ENCODE data around the gene PNPLA8. TPM values are rescaled to one million over a fixed set of nuclear protein-coding genes. Genes with fewer than 3 reads are reported as not detected.

The PNPLA8 gene
- total RNA-seq, 1 donor from 2014 or later: 33.4 TPM

DNA sequence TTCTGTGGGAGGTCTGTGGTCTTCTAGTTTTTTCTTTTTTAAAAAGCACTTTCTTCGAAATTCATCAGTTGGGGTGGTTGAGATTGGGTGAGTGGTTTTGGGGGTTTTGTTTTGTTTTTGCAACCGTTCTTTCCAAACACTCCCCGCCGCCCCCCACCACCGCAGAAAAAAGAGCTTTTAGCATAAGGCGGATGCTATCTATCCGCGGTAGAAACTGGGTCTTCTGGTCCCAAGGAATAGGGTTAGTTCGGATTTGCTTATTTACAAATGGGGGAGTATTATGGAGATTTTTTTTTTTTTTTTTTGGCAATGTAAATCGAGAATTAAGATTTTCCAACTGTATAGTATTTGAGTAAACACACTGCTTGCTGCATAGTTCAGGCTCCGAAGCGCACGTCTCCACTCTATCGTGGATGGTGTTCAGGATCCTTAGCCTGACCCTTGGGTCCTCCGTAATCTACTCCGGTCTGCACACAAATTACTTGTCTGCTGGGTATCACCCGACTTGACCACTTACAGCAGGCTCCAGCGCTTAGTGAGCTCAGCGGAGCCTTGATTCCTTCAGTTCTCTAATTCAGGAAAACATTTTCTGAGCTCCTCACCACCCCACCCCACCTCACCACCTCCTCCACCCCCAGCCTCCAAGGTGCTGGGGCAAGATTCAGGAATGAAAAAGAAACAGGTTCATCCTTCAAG is 68.9 kb downstream of the PNPLA8 start:
- H3F3A ChIP-seq (ENCODE audit: low read depth): peaks cover 52% of the 10 kb centered on the region
- peaks cover 23% of the 10 kb centered on the region for H3K79me2 ChIP-seq (ENCODE audit: low read depth)
- H3K9ac ChIP-seq: no peak overlapping the region
- no peak overlapping the region for H3K27ac Mint-ChIP-seq
- H3K36me3 ChIP-seq: no peaks in the 10 kb centered on the region
- H3K4me3 Mint-ChIP-seq: peak overlapping the region; percentile 86
- TF ChIP-seq EZH2phosphoT487 (IDR thresholded peaks at IDR 0.05) (no peak), CTCF (IDR thresholded peaks at IDR 0.05) (no peak), EZH2 (IDR thresholded peaks at IDR 0.05) (no peak)
- H3K4me1 Mint-ChIP-seq: peaks cover 36% of the 10 kb centered on the region
- DNase-seq (ENCODE audit: low spot score): peak; percentile 33
- peaks cover 18% of the 10 kb centered on the region for H3K4me1 ChIP-seq
- H3K36me3 Mint-ChIP-seq: no peaks in the 10 kb centered on the region
- peak overlapping the region; percentile 88 for H3K4me3 ChIP-seq
- H2AFZ ChIP-seq (replicated peaks): no peak overlapping the region
- H3K27me3 Mint-ChIP-seq (ENCODE audit: insufficient read depth, low read depth): peaks cover 22% of the 10 kb centered on the region
- peak overlapping the region; percentile 91 for H3K4me2 ChIP-seq
- H3K27ac ChIP-seq: no peak overlapping the region
- H3K9me3 ChIP-seq (ENCODE audit: low read depth): no peaks in the 10 kb centered on the region
- H3K9me3 Mint-ChIP-seq: no peaks in the 10 kb centered on the region
- H4K20me1 ChIP-seq (ENCODE audit: low read depth): peaks cover 22% of the 10 kb centered on the region
- peaks cover 55% of the 10 kb centered on the region for H3K27me3 ChIP-seq

GRCh38 chr7:108455998-108456677 is 69.8 kb downstream of the PNPLA8 start, which contains the start of gene NRCAM:
Gene NRCAM, minus strand, starts transcription at chr7:108456436. Its CDS starts 216,372 bp downstream, at chr7:108240064.
- H3K4me1 ChIP-seq: peaks cover 18% of the 10 kb centered on the region
- no peak within 1 kb of the TSS for H3K9ac ChIP-seq
- H3K27ac ChIP-seq: no peak within 1 kb of the TSS
- H3K27ac Mint-ChIP-seq: no peak within 1 kb of the TSS
- no peak for TF ChIP-seq CTCF (IDR thresholded peaks at IDR 0.05)
- peak; percentile 24 for TF ChIP-seq EZH2phosphoT487 (IDR thresholded peaks at IDR 0.05)
- H3K4me2 ChIP-seq: peak within 1 kb of the TSS; percentile 91
- peaks cover 22% of the 10 kb centered on the region for H3K27me3 Mint-ChIP-seq (ENCODE audit: insufficient read depth, low read depth)
- H3K4me3 Mint-ChIP-seq: peak within 1 kb of the TSS; percentile 89
- peaks cover 35% of the 10 kb centered on the region for H3K4me1 Mint-ChIP-seq
- no peaks in the 10 kb centered on the region for H3K9me3 ChIP-seq (ENCODE audit: low read depth)
- H3F3A ChIP-seq (ENCODE audit: low read depth): peaks cover 52% of the 10 kb centered on the region
- H4K20me1 ChIP-seq (ENCODE audit: low read depth): peaks cover 22% of the 10 kb centered on the region
- no peaks in the 10 kb centered on the region for H3K36me3 Mint-ChIP-seq
- no peaks in the 10 kb centered on the region for H3K36me3 ChIP-seq
- H3K79me2 ChIP-seq (ENCODE audit: low read depth): peaks cover 31% of the 10 kb centered on the region
- H3K9me3 Mint-ChIP-seq: no peaks in the 10 kb centered on the region
- H3K27me3 ChIP-seq: peaks cover 55% of the 10 kb centered on the region
- H3K4me3 ChIP-seq: peak within 1 kb of the TSS; percentile 88
- H2AFZ ChIP-seq (replicated peaks): peak within 1 kb of the TSS; percentile 98
- peak; percentile 95 for DNase-seq (ENCODE audit: low spot score)

DNA sequence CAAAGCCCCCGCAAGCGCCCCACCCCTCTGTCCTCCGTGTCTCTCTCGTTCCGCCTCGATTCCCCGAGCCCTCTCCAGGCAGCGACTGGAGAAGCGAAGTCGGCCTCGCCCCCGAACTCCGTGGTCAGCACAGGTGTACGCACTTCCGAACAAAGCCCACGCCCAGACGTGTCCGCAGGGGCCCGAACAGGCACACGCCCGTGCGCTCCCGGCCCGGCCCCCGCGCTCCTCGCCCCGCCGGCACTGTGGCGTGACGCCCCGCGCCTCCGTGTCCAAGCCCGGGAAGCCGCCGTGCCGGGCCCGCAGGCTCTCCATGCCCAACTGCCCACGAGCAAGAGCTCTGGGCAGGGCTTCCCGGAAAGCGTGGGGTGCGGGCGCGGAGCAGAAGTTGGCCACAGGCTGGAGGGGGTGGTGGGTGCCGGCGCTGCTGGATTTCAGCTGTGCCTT is 70.4 kb downstream of the PNPLA8 start:
- H3K4me2 ChIP-seq: peak overlapping the region; percentile 91
- H3K27ac ChIP-seq: no peak overlapping the region

More for the DNA sequence above, 70.4 kb downstream of the PNPLA8 start:
- peak overlapping the region; percentile 98 for H2AFZ ChIP-seq (replicated peaks)
- DNase-seq (ENCODE audit: low spot score): peak; percentile 20
- H3K79me2 ChIP-seq (ENCODE audit: low read depth): peaks cover 37% of the 10 kb centered on the region
- peaks cover 20% of the 10 kb centered on the region for H3K4me1 ChIP-seq
- TF ChIP-seq EZH2phosphoT487 (IDR thresholded peaks at IDR 0.05) (peak; percentile 10), CTCF (IDR thresholded peaks at IDR 0.05) (no peak), EZH2 (IDR thresholded peaks at IDR 0.05) (no peak)
- H3K36me3 ChIP-seq: no peaks in the 10 kb centered on the region
- no peak overlapping the region for H3K9ac ChIP-seq
- Mint-ChIP-seq H3K9me3 (no peaks in the 10 kb centered on the region), H3K36me3 (no peaks in the 10 kb centered on the region), H3K27ac (no peak overlapping the region), H3K27me3 (ENCODE audit: insufficient read depth, low read depth) (peaks cover 22% of the 10 kb centered on the region), H3K4me1 (peaks cover 36% of the 10 kb centered on the region), H3K4me3 (peak overlapping the region; percentile 89)
- peak overlapping the region; percentile 88 for H3K4me3 ChIP-seq
- peaks cover 55% of the 10 kb centered on the region for H3K27me3 ChIP-seq
- H3F3A ChIP-seq (ENCODE audit: low read depth): peaks cover 52% of the 10 kb centered on the region
- H4K20me1 ChIP-seq (ENCODE audit: low read depth): peaks cover 22% of the 10 kb centered on the region
- H3K9me3 ChIP-seq (ENCODE audit: low read depth): no peaks in the 10 kb centered on the region

Measured in neural progenitor cell (in vitro differentiated cells).